22Rv1 (cell line): ENCODE data around the gene ARHGEF4.

ENCODE experiments used
- H3K27ac ChIP-seq: fragments of 450-650 bp; 2 replicates; pipeline ENCODE4 v1.5.1; 2017
- CTCF ChIP-seq: fragments of 450-650 bp; IDR thresholded peaks from 2 replicates; pipeline ENCODE4 v1.5.1; 2017; ENCODE audit warnings: mild to moderate bottlenecking
- ZFX ChIP-seq: fragments of 450-650 bp; IDR thresholded peaks from 2 replicates; pipeline ENCODE4 v1.6.1; 2017; ENCODE audit warnings: antibody characterized with exemption, borderline replicate concordance

The ARHGEF4 gene

DNA sequence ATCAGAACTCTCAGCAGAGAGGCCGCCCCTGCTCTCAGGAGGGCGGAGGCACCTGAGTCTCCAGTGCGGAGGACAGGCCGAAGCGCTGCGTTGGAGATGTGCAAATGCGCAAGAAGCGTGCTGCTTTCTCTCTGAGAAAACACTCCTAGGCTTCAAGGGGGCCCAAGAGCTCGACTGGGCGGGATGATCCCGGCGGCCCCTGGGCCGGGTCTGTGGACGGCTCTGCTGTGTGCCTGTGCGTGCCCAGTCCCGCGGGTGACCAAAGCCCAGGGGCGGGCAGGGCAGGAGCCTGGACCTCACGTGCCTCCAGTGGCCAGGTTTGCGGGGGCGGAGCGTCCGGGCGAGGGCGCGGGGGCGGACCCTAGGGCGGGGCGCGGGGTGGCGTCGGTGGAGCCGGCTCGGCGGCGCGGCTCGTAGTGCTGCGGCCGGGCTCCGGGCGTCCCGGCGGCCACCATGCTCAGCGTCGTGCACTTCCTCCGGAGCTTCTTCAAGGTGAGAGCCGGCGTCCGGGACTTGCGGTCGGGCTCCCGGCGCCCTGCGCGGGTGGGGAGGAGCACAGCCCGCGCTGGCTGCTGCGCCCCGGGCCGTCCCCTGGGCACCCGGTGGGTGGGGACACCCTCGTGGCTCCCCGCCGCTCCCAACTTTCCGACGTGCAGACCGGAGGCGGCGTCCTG lies at the start of gene ARHGEF4:
Gene ARHGEF4 (plus strand): TSS at position 414 of the 674 bp plus-strand sequence. CDS start 40 bp downstream, at position 454.
- no peak within 1 kb of the TSS for H3K27ac ChIP-seq

GRCh38 chr2:130787841-130788240 lies 48.9 kb upstream of the ARHGEF4 start:
- no peak overlapping the region for H3K27ac ChIP-seq
- TF ChIP-seq ZFX: no peak
- no peak for TF ChIP-seq CTCF

More for the DNA sequence above, at the start of gene ARHGEF4:
- TF ChIP-seq ZFX (no peak), CTCF (no peak)

DNA sequence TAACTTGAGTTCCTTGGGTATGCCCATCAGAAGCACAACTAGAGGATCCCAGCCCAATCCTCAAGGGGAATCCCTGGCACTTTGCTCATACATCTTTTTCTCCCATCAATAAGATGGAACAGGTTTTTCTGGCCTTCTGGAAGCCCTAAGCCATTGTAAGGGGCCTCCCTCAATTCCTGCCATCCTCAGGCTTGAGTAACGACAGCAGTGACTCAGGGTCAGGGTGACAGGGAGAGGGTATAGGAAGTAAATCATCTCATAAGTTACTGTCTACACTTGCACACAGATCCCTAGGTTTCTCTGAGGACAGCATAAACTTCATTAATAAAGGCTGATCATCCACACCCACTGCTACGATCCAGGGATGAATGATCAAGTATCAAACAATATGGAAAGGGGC lies 46.4 kb upstream of the ARHGEF4 start:
- TF ChIP-seq ZFX: no peak
- no peak for TF ChIP-seq CTCF
- H3K27ac ChIP-seq: no peak overlapping the region

- no peak overlapping the region for H3K27ac ChIP-seq
- TF ChIP-seq ZFX: no peak
- no peak for TF ChIP-seq CTCF
Measured at GRCh38 chr2:130790804-130791616, 45.7 kb upstream of the ARHGEF4 start.

GRCh38 chr2:130791617-130791939 lies 45.1 kb upstream of the ARHGEF4 start:
- TF ChIP-seq ZFX: no peak
- TF ChIP-seq CTCF: no peak
- no peak overlapping the region for H3K27ac ChIP-seq

- no peak overlapping the region for H3K27ac ChIP-seq
- TF ChIP-seq CTCF (no peak), ZFX (no peak)
Measured at GRCh38 chr2:130795431-130795830, 41.3 kb upstream of the ARHGEF4 start.

GRCh38 chr2:130796290-130796689 lies 40.4 kb upstream of the ARHGEF4 start:
- no peak overlapping the region for H3K27ac ChIP-seq
- TF ChIP-seq CTCF: no peak
- no peak for TF ChIP-seq ZFX
